Measurements from ENCODE around the gene ETV2. TPM values are rescaled to one million over a fixed set of nuclear protein-coding genes. Genes with fewer than 3 reads are reported as not detected.

ETV2 gene
- polyA plus RNA-seq, 1 donor (not counting 4 experiments of a cell fraction or from before 2014, with no cell fraction given): 0.43 TPM

DNA sequence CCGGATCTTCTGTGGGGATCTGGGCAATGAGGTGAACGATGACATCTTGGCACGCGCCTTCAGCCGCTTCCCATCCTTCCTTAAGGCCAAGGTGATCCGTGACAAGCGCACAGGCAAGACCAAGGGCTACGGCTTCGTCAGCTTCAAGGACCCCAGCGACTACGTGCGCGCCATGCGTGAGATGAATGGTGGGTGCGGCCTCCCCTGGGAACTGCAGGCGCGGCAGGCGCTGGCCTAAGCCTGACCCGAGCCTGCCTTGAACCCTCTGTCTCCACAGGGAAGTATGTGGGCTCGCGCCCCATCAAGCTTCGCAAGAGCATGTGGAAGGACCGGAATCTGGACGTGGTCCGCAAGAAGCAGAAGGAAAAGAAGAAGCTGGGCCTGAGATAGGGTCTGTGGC, 4.4 kb upstream of the ETV2 start:
- dilution Hi-C loops (cut with MboI; ENCODE audit: extremely low pct_ligation_motif_present, low sequenced_read_pairs): no loop called here

DNA sequence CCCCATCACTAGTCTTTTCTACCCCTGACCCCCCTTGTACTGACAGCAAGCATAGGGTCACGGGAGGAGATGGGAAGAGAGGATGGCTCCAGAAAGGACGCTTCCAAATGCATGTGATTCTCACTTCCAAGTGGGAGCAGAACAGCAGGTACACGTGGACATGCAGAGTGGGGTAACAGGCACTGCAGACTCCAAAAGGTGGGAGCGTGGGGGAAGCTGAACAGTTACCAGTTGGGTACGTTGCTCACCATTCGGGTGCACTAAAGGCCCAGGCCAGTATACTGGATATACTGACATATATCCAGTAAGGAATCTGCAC, 2.3 kb upstream of the ETV2 start:
- H3K4me3 ChIP-seq (ENCODE audit: control insufficient read depth in 2 of 3, extremely low read depth in 1 of 3, insufficient read depth in 2 of 3, low read depth in 1 of 3, low read length in 3 of 3): no peak overlapping the region
- FAIRE-seq (no peak), DNase-seq (ENCODE audit: low read depth, low spot score) (no peak)
- no peak overlapping the region for H2AFZ ChIP-seq (ENCODE audit: control insufficient read depth, low read length)
- TF ChIP-seq EZH2 (IDR thresholded peaks at IDR 0.05; ENCODE audit: low read length): no peak
- TF ChIP-seq, protein P1, sequence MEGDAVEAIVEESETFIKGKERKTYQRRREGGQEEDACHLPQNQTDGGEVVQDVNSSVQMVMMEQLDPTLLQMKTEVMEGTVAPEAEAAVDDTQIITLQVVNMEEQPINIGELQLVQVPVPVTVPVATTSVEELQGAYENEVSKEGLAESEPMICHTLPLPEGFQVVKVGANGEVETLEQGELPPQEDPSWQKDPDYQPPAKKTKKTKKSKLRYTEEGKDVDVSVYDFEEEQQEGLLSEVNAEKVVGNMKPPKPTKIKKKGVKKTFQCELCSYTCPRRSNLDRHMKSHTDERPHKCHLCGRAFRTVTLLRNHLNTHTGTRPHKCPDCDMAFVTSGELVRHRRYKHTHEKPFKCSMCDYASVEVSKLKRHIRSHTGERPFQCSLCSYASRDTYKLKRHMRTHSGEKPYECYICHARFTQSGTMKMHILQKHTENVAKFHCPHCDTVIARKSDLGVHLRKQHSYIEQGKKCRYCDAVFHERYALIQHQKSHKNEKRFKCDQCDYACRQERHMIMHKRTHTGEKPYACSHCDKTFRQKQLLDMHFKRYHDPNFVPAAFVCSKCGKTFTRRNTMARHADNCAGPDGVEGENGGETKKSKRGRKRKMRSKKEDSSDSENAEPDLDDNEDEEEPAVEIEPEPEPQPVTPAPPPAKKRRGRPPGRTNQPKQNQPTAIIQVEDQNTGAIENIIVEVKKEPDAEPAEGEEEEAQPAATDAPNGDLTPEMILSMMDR (optimal IDR thresholded peaks at IDR 0.05 in 1 of 3, IDR thresholded peaks at IDR 0.05 in 1 of 3, conservative IDR thresholded peaks at IDR 0.05 in 1 of 3; ENCODE audit: extremely low read depth in 1 of 3, insufficient read depth in 2 of 3, low read length in 3 of 3): no peak
- H3K36me3 ChIP-seq (ENCODE audit: control insufficient read depth in 2 of 2, extremely low read depth in 1 of 2, insufficient read depth in 2 of 2, low read length in 2 of 2): peaks cover 12 to 15% of the 10 kb centered on the region in 2 experiments
- H3K4me1 ChIP-seq (ENCODE audit: control insufficient read depth, extremely low read depth, insufficient read depth, low read length): peaks cover 8% of the 10 kb centered on the region
- H3K9me1 ChIP-seq (ENCODE audit: control insufficient read depth, extremely low read depth, insufficient read depth, low read length): no peaks in the 10 kb centered on the region
- dilution Hi-C loops (cut with MboI; ENCODE audit: extremely low pct_ligation_motif_present, low sequenced_read_pairs): no loop called here
- H4K20me1 ChIP-seq (ENCODE audit: control insufficient read depth, extremely low read depth, insufficient read depth, low read length): no peaks in the 10 kb centered on the region
- no peaks in the 10 kb centered on the region for H3K9me3 ChIP-seq (ENCODE audit: control insufficient read depth, low read depth, low read length)
- H3K27ac ChIP-seq (ENCODE audit: control insufficient read depth, insufficient read depth, low read length): no peak overlapping the region
- H3K4me2 ChIP-seq (ENCODE audit: control insufficient read depth, extremely low read depth, insufficient read depth, low read depth, low read length): no peak overlapping the region
- H3K27me3 ChIP-seq (ENCODE audit: control insufficient read depth, extremely low read depth, insufficient read depth, low read length): no peaks in the 10 kb centered on the region
- no peak overlapping the region for H3K9ac ChIP-seq (ENCODE audit: control insufficient read depth, extremely low read depth, insufficient read depth, low read length)
- H3K79me2 ChIP-seq (ENCODE audit: control insufficient read depth, insufficient read depth, low read length): no peaks in the 10 kb centered on the region

More for the DNA sequence above, 4.4 kb upstream of the ETV2 start:
- Histone ChIP-seq H3K9me1 (ENCODE audit: control insufficient read depth, extremely low read depth, insufficient read depth, low read length) (no peaks in the 10 kb centered on the region), H3K4me1 (ENCODE audit: control insufficient read depth, extremely low read depth, insufficient read depth, low read length) (no peaks in the 10 kb centered on the region), H3K4me2 (ENCODE audit: control insufficient read depth, extremely low read depth, insufficient read depth, low read depth, low read length) (no peak overlapping the region), H4K20me1 (ENCODE audit: control insufficient read depth, extremely low read depth, insufficient read depth, low read length) (no peaks in the 10 kb centered on the region), H3K79me2 (ENCODE audit: control insufficient read depth, insufficient read depth, low read length) (no peaks in the 10 kb centered on the region), H3K9me3 (ENCODE audit: control insufficient read depth, low read depth, low read length) (no peaks in the 10 kb centered on the region), H3K36me3 (ENCODE audit: control insufficient read depth in 2 of 2, extremely low read depth in 1 of 2, insufficient read depth in 2 of 2, low read length in 2 of 2) (peaks cover 22 to 25% of the 10 kb centered on the region in 2 experiments), H3K4me3 (ENCODE audit: control insufficient read depth in 2 of 3, extremely low read depth in 1 of 3, insufficient read depth in 2 of 3, low read depth in 1 of 3, low read length in 3 of 3) (no peak overlapping the region), H3K27me3 (ENCODE audit: control insufficient read depth, extremely low read depth, insufficient read depth, low read length) (no peaks in the 10 kb centered on the region), H3K27ac (ENCODE audit: control insufficient read depth, insufficient read depth, low read length) (no peak overlapping the region), H2AFZ (ENCODE audit: control insufficient read depth, low read length) (no peak overlapping the region), H3K9ac (ENCODE audit: control insufficient read depth, extremely low read depth, insufficient read depth, low read length) (no peak overlapping the region)
- TF ChIP-seq EZH2 (IDR thresholded peaks at IDR 0.05; ENCODE audit: low read length): no peak
- TF ChIP-seq, protein P1 (optimal IDR thresholded peaks at IDR 0.05 in 1 of 3, IDR thresholded peaks at IDR 0.05 in 1 of 3, conservative IDR thresholded peaks at IDR 0.05 in 1 of 3; ENCODE audit: extremely low read depth in 1 of 3, insufficient read depth in 2 of 3, low read length in 3 of 3): no peak
- DNase-seq (ENCODE audit: low read depth, low spot score) (no peak), FAIRE-seq (no peak)
